Measurements from ENCODE around the gene SLC11A1. TPM values are rescaled to one million over a fixed set of nuclear protein-coding genes. Genes with fewer than 3 reads are reported as not detected.

The SLC11A1 gene
- total RNA-seq, 4 donors from 2014 or later, result 5.9 to 23.0 (median 9.5) TPM

DNA sequence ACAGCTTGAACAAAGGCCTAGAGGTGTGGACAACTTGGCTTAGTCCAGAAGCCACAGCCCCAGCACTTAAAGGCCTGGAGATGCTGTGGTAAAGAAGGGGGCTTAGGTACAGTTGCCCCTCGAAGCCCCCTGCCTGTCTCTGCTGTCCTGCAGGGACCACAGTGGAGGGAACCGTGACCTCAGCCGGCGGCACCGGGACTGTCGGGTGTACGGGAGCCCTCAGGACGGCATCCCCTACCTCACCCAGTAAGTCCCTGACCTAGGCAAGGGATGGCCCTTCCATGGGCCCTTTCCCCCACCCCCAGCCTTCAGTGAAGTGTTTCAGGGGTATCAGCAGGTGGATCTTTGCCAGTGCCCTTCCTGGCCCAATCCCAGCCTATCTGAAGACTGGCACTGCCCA, 40.7 kb upstream of the SLC11A1 start:
- TF ChIP-seq, protein P1, sequence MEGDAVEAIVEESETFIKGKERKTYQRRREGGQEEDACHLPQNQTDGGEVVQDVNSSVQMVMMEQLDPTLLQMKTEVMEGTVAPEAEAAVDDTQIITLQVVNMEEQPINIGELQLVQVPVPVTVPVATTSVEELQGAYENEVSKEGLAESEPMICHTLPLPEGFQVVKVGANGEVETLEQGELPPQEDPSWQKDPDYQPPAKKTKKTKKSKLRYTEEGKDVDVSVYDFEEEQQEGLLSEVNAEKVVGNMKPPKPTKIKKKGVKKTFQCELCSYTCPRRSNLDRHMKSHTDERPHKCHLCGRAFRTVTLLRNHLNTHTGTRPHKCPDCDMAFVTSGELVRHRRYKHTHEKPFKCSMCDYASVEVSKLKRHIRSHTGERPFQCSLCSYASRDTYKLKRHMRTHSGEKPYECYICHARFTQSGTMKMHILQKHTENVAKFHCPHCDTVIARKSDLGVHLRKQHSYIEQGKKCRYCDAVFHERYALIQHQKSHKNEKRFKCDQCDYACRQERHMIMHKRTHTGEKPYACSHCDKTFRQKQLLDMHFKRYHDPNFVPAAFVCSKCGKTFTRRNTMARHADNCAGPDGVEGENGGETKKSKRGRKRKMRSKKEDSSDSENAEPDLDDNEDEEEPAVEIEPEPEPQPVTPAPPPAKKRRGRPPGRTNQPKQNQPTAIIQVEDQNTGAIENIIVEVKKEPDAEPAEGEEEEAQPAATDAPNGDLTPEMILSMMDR (IDR thresholded peaks at IDR 0.05), result no peak
- TF ChIP-seq POLR2AphosphoS5 (IDR thresholded peaks at IDR 0.05) (no peak), EP300 (IDR thresholded peaks at IDR 0.05) (no peak), POLR2A (IDR thresholded peaks at IDR 0.05) (no peak)
- H3K9me3 ChIP-seq, result no peaks in the 10 kb centered on the region
- no peak overlapping the region for H3K4me3 ChIP-seq
- H3K36me3 ChIP-seq, result no peaks in the 10 kb centered on the region
- 71% methylated on average over 1 of the region's 8 CpGs; no CpG with 5 or more reads in 1 of the 2 donors for WGBS, 2 donors (ENCODE audit: low coverage in 1 of 2)
- H3K27me3 ChIP-seq, result no peaks in the 10 kb centered on the region
- no peak for ATAC-seq
- no peaks in the 10 kb centered on the region for H3K4me1 ChIP-seq
- H3K27ac ChIP-seq, result no peak overlapping the region

DNA sequence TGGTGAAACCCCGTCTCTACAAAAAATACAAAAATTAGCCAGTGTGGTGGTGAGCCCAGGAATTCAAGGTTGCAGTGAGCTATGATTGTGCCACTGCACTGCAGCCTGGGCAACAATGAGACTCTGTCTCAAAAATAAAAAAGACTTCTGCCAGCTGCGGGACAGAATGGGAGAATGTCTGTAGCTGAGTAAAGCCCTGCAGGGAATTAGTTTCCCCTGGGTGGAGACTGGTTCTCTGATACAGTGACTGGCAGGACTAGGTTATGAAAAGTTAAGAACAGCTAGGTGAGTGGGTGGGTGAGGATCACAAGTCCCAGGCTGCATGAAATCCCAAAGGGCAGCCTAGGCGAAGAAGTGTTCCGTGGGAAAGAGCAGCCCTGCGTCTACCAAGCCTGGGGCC, 39.2 kb upstream of the SLC11A1 start:
- no peaks in the 10 kb centered on the region for H3K9me3 ChIP-seq
- no peak overlapping the region for H3K27ac ChIP-seq
- ATAC-seq, result no peak
- H3K27me3 ChIP-seq, result no peaks in the 10 kb centered on the region
- WGBS, 2 donors (ENCODE audit: low coverage in 1 of 2), result 82% methylated on average over 3 of the region's 5 CpGs; no CpG with 5 or more reads in 1 of the 2 donors
- no peak overlapping the region for H3K4me3 ChIP-seq
- H3K4me1 ChIP-seq, result no peaks in the 10 kb centered on the region
- H3K36me3 ChIP-seq, result no peaks in the 10 kb centered on the region
- TF ChIP-seq, protein P1 (IDR thresholded peaks at IDR 0.05), result no peak
- no peak for TF ChIP-seq POLR2AphosphoS5 (IDR thresholded peaks at IDR 0.05)
- no peak for TF ChIP-seq POLR2A (IDR thresholded peaks at IDR 0.05)
- TF ChIP-seq EP300 (IDR thresholded peaks at IDR 0.05), result no peak

DNA sequence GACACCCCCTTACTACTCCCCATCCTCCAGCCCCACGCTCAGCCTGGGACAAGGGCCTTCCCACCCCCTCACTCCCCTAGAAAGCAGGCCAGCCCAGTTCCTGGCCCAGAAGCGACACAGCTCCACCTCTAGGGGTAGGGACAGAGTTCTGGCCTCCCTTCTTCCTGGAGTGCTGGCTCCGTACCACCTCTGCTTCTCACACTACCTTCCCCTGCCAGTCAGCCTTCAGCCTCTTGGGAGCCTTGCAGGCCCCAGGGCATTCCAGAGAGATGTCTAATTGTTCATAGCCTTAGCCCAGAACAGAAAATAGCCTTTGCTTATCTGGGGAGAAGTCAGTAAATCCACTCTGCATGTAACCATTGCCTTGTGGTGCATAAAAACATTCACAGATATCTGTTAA, 38.5 kb upstream of the SLC11A1 start:
- H3K27ac ChIP-seq, result no peak overlapping the region
- H3K4me1 ChIP-seq, result no peaks in the 10 kb centered on the region
- no peaks in the 10 kb centered on the region for H3K27me3 ChIP-seq
- ATAC-seq, result no peak
- no peaks in the 10 kb centered on the region for H3K36me3 ChIP-seq
- TF ChIP-seq POLR2A (IDR thresholded peaks at IDR 0.05) (no peak), POLR2AphosphoS5 (IDR thresholded peaks at IDR 0.05) (no peak), EP300 (IDR thresholded peaks at IDR 0.05) (no peak)
- TF ChIP-seq, protein P1 (IDR thresholded peaks at IDR 0.05), result no peak
- no peak overlapping the region for H3K4me3 ChIP-seq
- WGBS, 2 donors (ENCODE audit: low coverage in 1 of 2), result 48 to 60% methylated on average over 1 to 2 of the region's 3 CpGs
- H3K9me3 ChIP-seq, result no peaks in the 10 kb centered on the region

DNA sequence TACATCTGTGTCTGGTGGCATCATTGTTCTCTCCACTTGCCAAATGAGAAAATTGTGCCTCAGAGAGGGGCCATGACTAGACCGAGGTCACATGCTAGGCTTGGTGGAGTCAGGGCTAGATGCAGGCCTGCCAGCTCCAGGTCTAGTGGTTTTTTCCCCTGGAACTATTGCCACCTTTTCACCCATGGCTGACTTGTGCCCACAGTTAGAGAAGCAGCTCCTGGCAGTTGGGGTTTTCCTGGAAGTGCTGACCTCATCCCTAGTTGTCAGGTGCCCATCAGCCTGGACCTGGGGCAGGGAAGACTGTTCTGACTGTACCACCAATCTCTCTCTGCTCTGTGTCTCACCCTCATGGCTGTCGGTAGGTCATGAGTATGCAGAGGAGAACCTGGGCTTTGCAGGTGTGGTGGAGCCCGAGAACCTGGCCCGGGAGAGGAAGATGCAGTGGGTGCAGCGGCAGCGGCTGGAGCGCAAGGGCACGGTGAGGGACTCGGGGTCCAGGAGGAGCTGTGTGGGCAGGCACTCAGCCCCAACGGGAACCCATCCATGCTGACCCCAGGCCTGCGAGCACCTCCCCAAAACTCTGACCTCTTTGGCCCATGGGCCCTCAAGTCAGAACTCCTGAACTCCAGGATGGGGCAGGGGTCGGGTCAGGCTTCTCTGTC, 37.9 kb upstream of the SLC11A1 start:
- Histone ChIP-seq H3K4me1 (no peaks in the 10 kb centered on the region), H3K36me3 (no peaks in the 10 kb centered on the region), H3K27ac (no peak overlapping the region), H3K4me3 (no peak overlapping the region), H3K9me3 (no peaks in the 10 kb centered on the region), H3K27me3 (no peaks in the 10 kb centered on the region)
- WGBS, 2 donors (ENCODE audit: low coverage in 1 of 2), result 80% methylated on average over 2 of the region's 12 CpGs; no CpG with 5 or more reads in 1 of the 2 donors
- no peak for ATAC-seq
- TF ChIP-seq POLR2AphosphoS5 (IDR thresholded peaks at IDR 0.05) (no peak), POLR2A (IDR thresholded peaks at IDR 0.05) (no peak)

DNA sequence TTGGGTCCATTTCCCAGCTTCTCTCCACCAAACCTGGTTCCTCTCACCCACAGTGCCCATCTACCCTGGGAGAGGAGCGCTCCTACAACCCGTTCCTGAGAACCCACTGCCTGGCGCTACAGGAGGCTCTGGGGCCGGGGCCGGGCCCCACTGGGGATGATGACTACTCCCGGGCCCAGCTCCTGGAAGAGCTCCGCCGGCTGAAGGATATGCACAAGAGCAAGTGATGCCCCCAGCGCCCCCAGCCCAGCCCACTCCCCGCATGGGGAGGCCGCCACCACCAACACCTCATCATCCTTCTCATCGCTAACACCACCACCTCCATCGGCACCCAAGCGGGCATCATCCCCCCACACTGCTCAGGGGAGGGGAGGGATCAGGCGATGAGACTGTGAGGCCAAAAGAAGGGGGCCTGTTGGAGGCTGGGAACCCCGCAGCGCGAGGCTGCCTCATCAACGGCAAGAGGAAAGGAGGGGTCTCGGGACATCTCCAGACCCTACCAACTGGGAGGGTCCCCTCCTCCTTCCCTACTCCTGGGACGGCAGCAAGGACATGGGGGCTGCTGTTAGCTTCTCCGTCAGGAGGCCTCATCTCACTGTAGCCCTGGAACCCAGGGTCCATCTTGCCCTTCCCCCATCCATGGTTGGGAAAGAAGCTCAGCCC, 37.2 kb upstream of the SLC11A1 start:
- H3K9me3 ChIP-seq, result no peaks in the 10 kb centered on the region
- no peaks in the 10 kb centered on the region for H3K36me3 ChIP-seq
- no peak overlapping the region for H3K27ac ChIP-seq
- no peaks in the 10 kb centered on the region for H3K27me3 ChIP-seq
- no peaks in the 10 kb centered on the region for H3K4me1 ChIP-seq
- ATAC-seq, result no peak
- TF ChIP-seq EP300 (IDR thresholded peaks at IDR 0.05), result no peak
- H3K4me3 ChIP-seq, result no peak overlapping the region
- 96% methylated on average over 5 of the region's 22 CpGs; no CpG with 5 or more reads in 1 of the 2 donors for WGBS, 2 donors (ENCODE audit: low coverage in 1 of 2)
